ENCODE results near the gene AGBL1. TPM values are rescaled to one million over a fixed set of nuclear protein-coding genes. Genes with fewer than 3 reads are reported as not detected.
A peak's percentile ranks its signal among the peaks of the same experiment; 100 is the strongest.

The AGBL1 gene
- total and polyA plus RNA-seq, 2 experiments from 2014 or later = 0.03 TPM; not detected in 1

DNA sequence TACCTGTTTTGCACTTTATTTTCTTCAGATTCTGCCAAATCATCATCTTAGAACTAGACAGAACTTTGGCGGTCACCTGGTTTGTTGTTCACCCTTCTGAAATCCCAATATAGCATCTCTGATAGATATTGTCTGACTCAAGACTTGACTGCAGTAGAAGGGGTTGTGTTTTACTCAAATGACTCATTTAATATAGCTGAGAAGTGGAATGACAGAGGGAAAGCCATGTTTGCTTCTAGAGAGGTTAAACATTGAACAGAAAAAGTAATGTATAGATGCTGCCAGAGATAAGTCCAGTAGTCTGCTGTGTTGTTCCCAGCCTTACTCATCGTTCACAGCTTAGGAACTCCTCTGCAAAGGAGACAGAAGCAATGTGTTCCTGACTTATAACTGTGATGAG lies 402.0 kb downstream of the AGBL1 start (continued):
- TF ChIP-seq ZNF462 (CRISPR knock-in tag; IDR thresholded peaks at IDR 0.05) (no peak), EZH2phosphoT487 (IDR thresholded peaks at IDR 0.05; ENCODE audit: unreplicated experiment) (no peak)

- Histone ChIP-seq H3F3A (replicated peaks; ENCODE audit: low read depth) (no peaks in the 10 kb centered on the region), H3K9me2 (ENCODE audit: insufficient read depth) (no peaks in the 10 kb centered on the region), H3K27ac (ENCODE audit: low read depth) (no peak overlapping the region), H3K4me1 (ENCODE audit: insufficient read depth) (no peaks in the 10 kb centered on the region), H3K4me2 (no peak overlapping the region), H3K79me2 (replicated peaks; ENCODE audit: insufficient read depth) (no peaks in the 10 kb centered on the region), H3K27me3 (ENCODE audit: insufficient read depth) (no peaks in the 10 kb centered on the region), H2AFZ (peak overlapping the region; percentile 83; the same call in 1 of the 2 replicates), H3K4me3 (no peak overlapping the region), H4K20me1 (replicated peaks; ENCODE audit: insufficient read depth) (no peaks in the 10 kb centered on the region), H3K36me3 (ENCODE audit: insufficient read depth) (no peaks in the 10 kb centered on the region)
- H3K9me3 Mint-ChIP-seq = peaks cover 5% of the 10 kb centered on the region; the same call in 1 of the 3 replicates
- ATAC-seq (no peak), DNase-seq (ENCODE audit: low spot score) (no peak)
- TF ChIP-seq STAT1 (IDR thresholded peaks at IDR 0.05; ENCODE audit: unreplicated experiment) (no peak), CREB1 (CRISPR knock-in tag; IDR thresholded peaks at IDR 0.05; ENCODE audit: low read depth) (no peak), POLR2AphosphoS5 (IDR thresholded peaks at IDR 0.05; ENCODE audit: low read depth) (no peak), ZNF462 (CRISPR knock-in tag; IDR thresholded peaks at IDR 0.05) (no peak), EZH2 (IDR thresholded peaks at IDR 0.05; ENCODE audit: low read depth, unreplicated experiment) (no peak), ZNF114 (CRISPR knock-in tag; IDR thresholded peaks at IDR 0.05) (no peak)
- H3K27me3 Mint-ChIP-seq (ENCODE audit: insufficient read depth, low read depth, poor library complexity) = peaks cover 2% of the 10 kb centered on the region
- no peak overlapping the region for H3K4me3 Mint-ChIP-seq
- no peaks in the 10 kb centered on the region for H3K36me3 Mint-ChIP-seq (ENCODE audit: low read depth)
- H3K4me1 Mint-ChIP-seq = no peaks in the 10 kb centered on the region
- H3K27ac Mint-ChIP-seq = no peak overlapping the region
Measured at GRCh38 chr15:86483936-86484335, 404.3 kb downstream of the AGBL1 start.

Measured in GM23338 (cell line).